GM23338 (cell line): ENCODE results near the gene AKNA.
"Not testable (repeated sequence)": the region's sequence is repeated elsewhere in the genome, so short reads cannot be mapped to it uniquely, and the experiment has no call there.

Experiments
- CREB1 ChIP-seq: fragments of 250-450 bp; sonication (Bioruptor Pico); IDR thresholded peaks from 2 replicates; pipeline ENCODE4 v1.5.0; 2020; ENCODE audit warnings: low read depth, mild to moderate bottlenecking, moderate library complexity
- CTCF ChIP-seq, 2 experiments: fragments of 200-600 bp in 1 of 2; sonication (generic) in 1 of 2; conservative IDR thresholded peaks; 2 replicates each; pipeline versions ENCODE4 v1.5.1 to v1.6.1; 2016 to 2017; ENCODE audit warnings: antibody characterized with exemption in 2 of 2, low read depth in 2 of 2, mild to moderate bottlenecking in 2 of 2, moderate library complexity in 1 of 2
- EZH2 ChIP-seq: fragments of 200-600 bp; sonication (generic); IDR thresholded peaks from one replicate; pipeline ENCODE4 v1.8.0; 2017; ENCODE audit warnings: antibody characterized with exemption, mild to moderate bottlenecking, low read depth; ENCODE audit not compliant: unreplicated experiment
- JUNB ChIP-seq: IDR thresholded peaks from one replicate; pipeline ENCODE4 v1.6.1; 2016; ENCODE audit warnings: antibody characterized with exemption; ENCODE audit not compliant: unreplicated experiment
- POLR2AphosphoS5 ChIP-seq: IDR thresholded peaks from 2 replicates; pipeline ENCODE4 v1.6.1; 2016; ENCODE audit warnings: antibody characterized with exemption, low read depth
- REST ChIP-seq: IDR thresholded peaks from one replicate; pipeline ENCODE4 v1.6.1; 2018; ENCODE audit warnings: antibody characterized with exemption; ENCODE audit not compliant: unreplicated experiment

- TF ChIP-seq REST; POLR2AphosphoS5; EZH2; CTCF (conservative IDR thresholded peaks at IDR 0.05; ENCODE audit: low read depth in 2 of 2); CREB1; JUNB: not testable (repeated sequence)
Measured at GRCh38 chr9:114328937-114329624, 58.7 kb downstream of the AKNA start.
